Tongue (tissue), 2 donors: Measurements from ENCODE around the gene SF1. TPM values are rescaled to one million over a fixed set of nuclear protein-coding genes. Genes with fewer than 3 reads are reported as not detected.
A peak's percentile ranks its signal among the peaks of the same experiment; 100 is the strongest.

ENCODE experiments used
- DNase-seq: peaks from one replicate; pipeline ENCODE4 v3.0.0-alpha.2; 2015
- total RNA-seq: library from RNA; depleted of rRNA; stranded (reverse); fragments of >200 nt; gene quantifications from one replicate; pipeline ENCODE4 v1.2.3, GENCODE V29; 2014

Gene SF1
- total RNA-seq, 1 donor from 2014 or later: 121 TPM

DNA sequence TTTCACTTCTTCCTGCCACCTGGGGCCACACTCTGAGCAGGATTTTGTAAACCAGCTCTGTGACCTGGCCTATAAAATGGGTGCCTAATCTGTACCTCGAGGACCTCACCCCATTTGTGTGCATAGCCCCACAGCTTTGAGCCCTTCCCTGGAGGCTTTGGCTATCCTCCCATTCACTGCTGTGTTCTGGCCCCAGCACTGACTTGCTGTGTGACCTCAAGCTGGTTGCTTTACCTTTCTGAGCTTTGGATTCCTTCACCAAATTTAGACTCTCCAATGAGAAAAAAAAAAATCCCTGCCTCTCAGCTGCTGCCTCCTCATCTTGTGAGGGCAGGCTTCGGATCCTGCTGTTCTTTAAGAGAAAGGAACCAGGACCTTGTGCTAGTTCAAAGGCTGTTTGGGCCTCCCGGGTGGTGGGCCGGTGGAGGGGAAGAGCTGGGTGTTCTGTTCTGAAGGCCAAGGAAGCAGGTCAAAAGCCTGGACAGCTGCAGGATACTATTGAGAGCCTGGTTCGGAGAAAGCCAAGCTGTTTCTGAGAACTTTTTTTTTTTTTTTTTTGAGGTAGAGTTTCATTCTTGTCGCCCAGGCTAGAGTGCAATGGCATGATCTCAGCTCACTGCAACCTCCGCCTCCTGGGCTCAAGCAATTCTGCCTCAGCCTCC is 17.5 kb downstream of the SF1 start:
- peak; percentile 56 for DNase-seq

DNA sequence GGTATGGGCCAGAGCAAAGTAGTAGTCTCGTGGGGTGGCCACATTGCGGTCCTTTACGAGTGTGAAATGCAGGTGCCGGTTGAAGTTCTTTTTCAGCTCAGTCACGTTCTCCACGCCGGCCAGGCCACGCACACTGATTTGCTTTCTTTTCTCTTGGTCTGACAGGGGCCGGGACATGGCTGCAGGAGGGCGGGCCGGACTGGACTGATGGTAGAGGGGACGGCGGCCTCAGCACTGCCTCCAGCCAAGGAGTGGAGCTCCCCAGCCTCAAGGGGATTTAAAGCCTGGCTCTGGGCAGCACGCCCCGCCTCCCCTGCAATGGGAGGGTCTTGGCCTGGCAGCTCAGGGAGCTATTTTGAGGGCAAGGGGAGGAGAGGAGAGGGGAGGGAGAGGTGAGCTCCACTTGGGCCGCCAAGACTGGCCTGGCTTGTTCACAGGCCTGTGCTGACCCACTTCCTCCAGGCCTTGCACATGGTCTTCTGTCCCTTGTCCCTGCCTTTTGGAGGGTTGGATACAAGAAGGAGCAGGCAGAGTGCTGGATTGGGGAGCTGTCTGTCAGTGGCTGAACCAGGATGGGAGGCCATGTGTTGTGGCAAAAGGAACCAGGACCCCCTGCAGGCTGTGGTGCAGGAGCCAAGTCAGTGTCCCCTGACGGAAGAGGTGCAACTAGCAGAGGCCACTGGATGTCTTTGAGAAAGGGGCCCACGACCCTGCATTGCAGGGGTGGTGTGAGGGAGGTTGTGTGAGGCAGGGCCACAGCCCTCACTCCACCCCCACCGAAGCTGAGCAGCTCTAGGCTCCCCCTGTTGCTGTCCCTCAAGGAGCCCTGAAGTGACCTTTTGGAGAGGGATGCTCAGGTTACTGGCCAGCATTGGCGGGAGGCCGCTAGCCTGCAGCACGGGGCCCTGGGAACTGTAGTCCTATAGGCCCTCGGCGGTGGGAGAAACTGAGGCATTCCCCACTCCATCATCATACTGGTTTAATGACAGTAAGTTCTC is 18.3 kb downstream of the SF1 start, which contains the start of gene PYGM:
Gene PYGM, minus strand, starts transcription at position 253 of the 998 bp plus-strand sequence. Its CDS starts 76 bp downstream, at position 177.
- DNase-seq: peak; percentile 90

DNA sequence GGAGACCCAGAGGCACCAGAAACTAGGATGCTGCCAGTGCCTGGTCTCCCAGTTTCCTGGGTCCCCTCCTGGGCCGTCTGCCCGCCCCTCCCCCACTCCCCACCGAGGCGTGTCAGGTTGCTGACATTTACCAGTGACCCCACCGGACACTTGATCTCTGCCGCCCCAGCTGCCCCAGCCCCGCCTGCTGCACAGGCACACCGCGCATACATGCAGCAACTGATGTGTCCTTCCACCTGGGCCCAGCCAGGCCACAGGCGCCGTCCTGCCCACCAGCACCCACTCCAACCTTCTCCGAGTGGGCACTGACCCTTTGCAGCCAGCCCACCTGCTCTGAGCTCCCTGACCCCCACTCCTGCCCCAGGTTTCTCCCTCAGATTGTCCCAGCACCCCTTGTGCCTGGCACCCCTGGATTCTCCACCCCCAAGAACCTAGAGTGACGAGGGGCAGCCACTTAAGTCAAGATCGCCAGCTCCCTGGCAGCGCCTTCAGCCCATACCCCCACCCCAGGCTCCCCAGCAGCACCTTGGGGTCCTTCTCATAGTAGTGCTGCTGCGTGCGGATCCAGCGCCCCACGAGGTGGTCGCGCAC is 19.1 kb downstream of the SF1 start:
- peak; percentile 40 for DNase-seq

- DNase-seq: no peak
Measured at GRCh38 chr11:64758330-64759079, 19.8 kb downstream of the SF1 start.

DNA sequence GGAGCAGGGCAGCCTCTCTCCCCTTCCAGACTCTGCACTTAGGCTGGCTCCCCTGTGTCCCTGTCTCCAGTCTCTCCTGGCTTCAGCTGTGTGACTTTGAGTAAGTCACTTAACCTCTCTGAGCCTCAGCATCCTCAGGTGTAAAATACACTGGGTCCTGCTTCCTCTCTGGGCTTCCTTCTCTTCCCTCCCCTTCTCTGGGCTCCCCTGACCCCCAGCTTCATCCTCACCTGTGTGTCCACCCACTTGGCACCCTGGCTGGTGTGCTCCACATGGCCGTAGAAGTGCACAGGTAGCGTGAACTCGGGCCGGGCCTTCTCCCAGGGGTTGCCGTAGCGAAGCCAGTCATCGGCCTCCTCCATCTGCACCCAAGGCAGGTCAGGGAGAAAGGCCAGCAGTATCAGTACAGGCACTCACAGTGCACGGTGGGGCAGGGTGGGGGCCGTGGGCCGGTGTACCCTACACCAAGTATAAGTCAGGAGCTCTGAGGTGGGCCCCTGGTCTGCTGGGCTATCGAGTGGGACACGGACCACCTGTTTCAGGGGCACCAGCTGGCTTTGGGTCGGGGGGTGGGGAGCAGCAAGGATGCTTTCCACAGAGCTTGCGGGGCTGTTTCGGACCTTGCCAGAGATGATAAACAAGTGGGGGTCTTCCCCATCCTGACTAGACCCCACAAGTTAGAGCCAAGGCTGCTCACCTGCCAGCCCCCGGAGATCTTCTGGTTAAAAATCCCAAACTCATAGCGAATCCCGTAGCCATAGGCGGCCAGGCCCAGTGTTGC is 20.6 kb downstream of the SF1 start:
- no peak for DNase-seq

- no peak for DNase-seq
Measured at GRCh38 chr11:64755681-64756361, 22.5 kb downstream of the SF1 start.

GRCh38 chr11:64754919-64755662 is 23.3 kb downstream of the SF1 start:
- DNase-seq: no peak

DNA sequence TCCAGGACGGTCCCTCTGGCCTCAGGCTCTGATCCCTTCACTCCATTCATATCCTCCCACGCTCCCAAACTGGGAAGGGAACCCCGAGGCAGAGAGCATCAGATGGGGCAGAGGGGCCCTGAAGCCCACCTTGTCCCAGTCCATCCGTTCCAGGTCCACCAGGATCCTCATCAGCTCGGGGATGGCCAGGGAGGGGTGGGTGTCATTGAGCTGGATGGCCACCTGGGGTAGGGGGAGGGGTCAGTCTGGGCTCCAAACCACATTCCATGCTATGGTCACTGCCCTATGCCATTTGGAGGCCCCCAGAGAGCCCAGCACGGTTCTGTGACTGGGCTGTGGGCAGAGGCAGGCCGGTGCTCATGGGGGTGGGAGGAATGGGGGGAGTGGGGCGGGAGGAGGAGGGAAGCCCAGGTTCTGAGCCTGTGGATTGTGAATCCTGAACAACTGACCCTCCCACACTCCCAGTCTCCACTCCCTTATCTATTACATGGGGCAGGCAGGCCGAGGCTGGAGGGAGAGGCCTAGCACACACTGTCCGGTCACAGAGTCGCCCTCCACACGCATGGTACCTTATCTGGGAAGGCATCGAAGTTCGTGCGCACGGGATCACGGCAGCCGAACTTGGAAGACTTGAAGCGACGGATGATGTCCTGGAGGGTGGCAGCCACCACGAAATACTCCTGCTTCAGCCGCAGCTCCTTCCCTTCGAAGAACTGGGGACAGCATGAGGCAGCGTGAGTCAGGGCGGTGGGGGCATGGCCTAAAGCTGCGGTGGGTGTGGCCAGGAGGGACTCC is 24.0 kb downstream of the SF1 start:
- no peak for DNase-seq

DNA sequence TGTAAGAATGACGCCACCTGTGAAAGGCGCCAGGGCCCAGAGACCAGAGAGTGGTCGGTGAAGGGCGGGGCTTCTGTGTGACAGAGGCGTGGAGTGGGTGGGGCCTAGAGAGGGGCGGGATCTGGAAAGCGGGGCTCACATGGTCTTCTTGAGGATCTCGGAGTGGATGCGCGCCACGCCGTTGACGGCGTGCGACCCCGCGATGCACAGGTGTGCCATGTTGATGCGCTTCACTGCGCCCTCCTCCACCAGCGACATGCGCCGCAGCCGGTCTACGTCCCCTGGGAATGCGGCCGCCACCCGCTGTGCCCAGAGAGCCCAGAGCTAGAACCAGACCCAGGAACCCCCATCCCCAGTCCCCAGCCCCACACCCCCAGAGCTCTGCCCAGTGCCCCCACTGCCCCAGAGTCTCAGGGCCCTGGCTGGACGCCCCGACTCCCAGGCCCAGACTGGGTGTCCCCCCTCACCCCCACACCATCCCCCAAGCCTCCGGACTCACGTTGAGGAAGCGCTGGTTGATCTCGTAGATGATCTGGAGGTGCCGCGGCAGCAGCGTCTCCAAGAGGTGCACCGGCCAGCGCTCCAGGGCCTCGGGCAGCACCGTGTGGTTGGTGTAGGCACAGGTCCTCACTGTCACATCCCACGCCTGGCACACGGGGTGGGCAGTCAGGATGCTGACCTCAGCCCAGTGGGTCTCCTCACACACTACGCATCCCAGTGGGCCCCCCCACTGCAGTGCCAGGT is 24.8 kb downstream of the SF1 start:
- DNase-seq: no peak

- DNase-seq: no peak
Measured at GRCh38 chr11:64753019-64753379, 25.3 kb downstream of the SF1 start.

GRCh38 chr11:64752175-64752970 is 26.0 kb downstream of the SF1 start:
- DNase-seq: peak; percentile 41

DNA sequence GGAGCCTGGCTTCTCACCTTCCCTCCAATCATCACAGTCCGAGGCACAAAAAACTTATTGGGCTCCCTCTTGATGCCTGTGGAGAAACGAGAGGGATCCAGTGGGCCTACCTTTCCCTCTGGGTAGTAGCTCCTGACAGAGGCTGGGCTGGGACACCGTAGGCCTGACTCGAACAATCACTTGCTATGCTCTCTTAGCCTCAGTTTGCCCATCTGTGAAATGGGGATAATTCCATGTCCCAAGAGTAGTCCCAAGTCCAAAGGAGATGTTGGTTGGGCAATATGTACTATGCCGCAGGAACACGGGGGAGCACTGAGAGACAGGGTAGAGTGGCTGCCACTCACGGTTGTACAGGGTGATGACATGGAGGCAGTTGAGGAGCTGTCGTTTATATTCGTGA is 26.8 kb downstream of the SF1 start:
- no peak for DNase-seq

- no peak for DNase-seq
Measured at GRCh38 chr11:64751136-64751535, 27.2 kb downstream of the SF1 start.

DNA sequence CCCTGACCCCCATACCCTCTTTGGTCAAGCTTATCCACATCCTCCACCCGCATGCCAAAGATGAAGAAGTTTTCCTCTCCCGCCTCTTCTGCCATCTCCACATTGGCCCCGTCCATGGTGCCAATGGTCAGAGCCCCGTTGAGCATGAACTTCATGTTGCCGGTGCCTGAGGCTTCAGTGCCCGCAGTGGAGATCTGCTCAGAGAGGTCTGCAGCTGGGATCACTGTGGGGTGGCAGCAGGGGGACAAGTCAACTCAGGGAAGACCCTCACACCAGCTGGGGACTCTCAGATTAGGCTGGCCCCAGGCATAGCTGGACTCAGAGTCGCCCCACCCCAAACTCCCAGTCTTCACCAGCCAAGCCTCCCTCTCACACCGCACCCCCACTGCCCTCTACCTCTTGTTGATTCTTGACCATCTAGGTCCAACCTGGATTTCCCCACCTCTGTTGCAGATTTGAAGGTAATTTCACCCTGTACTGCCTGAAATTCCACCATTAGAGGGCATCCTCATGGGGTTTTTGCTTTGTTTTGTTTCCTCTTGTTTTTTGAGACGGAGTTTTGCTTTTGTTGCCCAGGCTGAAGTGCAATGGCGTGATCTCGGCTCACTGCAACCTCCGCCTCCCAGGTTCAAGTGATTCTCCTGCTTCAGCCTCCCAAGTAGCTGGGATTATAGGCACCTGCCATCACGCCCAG is 27.8 kb downstream of the SF1 start:
- DNase-seq: no peak

DNA sequence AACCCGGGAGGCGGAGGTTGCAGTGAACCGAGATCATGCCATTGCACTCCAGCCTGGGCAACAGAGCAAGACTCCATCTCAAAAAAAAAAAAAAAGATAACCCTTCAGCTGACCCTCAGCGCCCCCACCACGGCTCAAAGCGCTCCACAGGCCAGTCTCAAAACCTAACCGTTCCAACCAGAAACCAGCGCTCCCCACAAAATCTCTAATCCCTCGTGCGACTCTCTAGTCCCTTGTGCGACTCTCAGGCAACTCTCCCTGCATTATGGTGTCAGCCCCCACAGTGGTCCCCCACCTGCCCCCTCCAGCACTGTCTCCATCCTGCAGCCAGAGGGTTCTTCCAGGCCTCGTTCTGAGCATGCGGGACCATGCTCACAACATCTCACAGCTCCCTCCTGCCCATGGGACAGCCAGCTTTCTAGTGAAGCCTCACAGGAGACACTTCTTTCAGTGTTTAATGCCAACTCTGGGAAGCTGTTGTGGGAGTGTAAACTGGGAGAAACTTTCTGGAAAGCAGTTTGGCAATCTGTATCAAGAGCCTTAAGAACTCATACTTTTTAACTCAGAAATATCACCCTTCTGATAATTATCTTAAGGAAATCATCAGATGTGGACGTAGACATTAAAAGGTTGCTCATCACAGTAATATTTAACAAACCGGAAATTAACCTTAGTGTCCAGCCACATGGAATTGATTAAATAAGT is 30.2 kb downstream of the SF1 start:
- DNase-seq: no peak

DNA sequence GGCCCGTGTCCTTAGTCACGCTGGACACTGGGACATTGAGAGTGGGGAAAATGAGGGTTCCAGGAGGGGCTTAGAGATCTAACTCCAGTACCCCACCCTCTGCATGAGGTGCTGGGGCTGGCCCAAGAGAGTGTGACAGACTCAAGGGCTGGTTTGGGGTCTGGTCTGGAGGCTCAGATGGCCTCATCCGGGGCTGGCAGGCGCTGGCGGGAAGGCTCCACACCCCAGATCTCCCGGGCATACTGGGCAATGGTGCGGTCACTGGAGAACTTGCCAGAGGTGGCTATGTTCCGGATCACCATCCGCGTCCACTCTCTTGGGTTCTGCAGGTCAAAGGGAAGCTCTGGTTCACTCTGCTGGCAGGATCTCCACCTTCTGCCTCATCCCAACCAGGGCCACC is 31.9 kb downstream of the SF1 start:
- no peak for DNase-seq
